NCI-H146 treated with DMSO at 0.1 percent for 48 hours (cell line): ENCODE measurements around the gene SLC22A23.

Source experiments
- DNase-seq: peaks from one replicate; lab custom pipeline; 2025; ENCODE audit not compliant: unreplicated experiment; lab: John Stamatoyannopoulos, UW

The SLC22A23 gene

GRCh38 chr6:3444276-3445088 is 12.4 kb downstream of the SLC22A23 start:
- DNase-seq = no peak

GRCh38 chr6:3443221-3443515 is 13.7 kb downstream of the SLC22A23 start:
- no peak for DNase-seq

- DNase-seq = no peak
Measured at GRCh38 chr6:3442431-3443220, 14.2 kb downstream of the SLC22A23 start.

- DNase-seq = no peak
Measured at GRCh38 chr6:3440911-3441310, 15.9 kb downstream of the SLC22A23 start.

GRCh38 chr6:3439961-3440360 is 16.9 kb downstream of the SLC22A23 start:
- DNase-seq = no peak

- peak; percentile 14 for DNase-seq
Measured at GRCh38 chr6:3438190-3439167, 18.4 kb downstream of the SLC22A23 start.

DNA sequence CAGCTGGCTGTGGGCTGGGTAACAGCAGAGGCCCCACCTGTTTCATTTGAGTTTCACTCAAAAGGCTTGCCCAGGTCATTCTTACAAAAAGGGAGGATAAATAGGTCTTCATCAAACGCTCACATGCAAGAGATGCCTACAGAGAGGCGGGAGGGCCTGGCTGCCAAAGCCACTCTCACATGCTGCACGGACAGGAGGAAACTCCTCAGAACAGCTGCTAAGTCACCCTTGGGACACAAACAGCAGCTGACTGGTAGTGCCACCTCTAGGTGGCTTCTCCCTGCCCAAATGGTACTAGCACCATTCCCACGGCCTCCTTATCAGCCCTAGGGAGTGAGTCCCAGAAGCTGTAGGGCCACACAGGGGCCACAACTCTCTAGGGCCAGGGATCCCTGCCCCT is 23.8 kb downstream of the SLC22A23 start:
- no peak for DNase-seq

DNA sequence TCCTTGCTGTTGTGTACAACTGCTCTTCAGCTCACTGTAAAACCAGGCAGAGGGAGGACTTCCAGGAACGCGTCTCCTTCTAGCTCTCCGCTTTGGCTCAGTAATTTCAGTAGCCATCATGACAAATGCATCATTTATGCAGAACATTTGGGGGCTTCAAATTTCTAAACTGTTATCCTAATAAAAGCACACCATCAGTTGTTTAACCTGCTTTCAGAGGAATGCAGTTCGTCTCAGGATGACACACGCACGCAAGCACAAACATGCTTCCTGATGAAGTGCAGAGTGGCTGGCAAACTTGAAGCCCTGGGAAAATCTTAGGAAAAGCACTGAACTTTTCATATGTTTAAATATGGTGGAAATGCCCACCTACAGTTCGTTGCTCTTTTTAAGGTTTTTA is 24.4 kb downstream of the SLC22A23 start:
- DNase-seq = no peak

- DNase-seq = no peak
Measured at GRCh38 chr6:3431994-3432393, 24.9 kb downstream of the SLC22A23 start.

- DNase-seq = no peak
Measured at GRCh38 chr6:3429211-3429610, 27.6 kb downstream of the SLC22A23 start.

DNA sequence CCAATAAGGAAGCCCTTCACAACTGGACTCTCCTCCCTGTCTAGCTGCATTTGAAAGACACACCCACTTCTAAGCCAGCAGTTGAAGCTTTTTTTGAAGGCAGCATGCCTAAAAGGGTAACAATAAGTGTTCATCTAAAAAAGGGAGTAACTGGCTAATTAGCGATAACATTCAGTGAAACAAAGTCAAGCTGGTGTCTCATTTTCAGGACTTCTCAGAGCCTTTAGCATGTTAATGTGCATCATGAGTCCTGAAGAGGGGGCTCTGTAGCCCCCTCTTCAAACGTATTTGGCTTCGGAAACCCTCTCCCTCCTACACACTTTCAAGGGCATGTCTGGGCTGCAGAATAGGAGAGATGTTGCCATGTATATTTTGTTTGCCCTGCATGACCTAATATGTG is 28.1 kb downstream of the SLC22A23 start:
- DNase-seq = no peak

DNA sequence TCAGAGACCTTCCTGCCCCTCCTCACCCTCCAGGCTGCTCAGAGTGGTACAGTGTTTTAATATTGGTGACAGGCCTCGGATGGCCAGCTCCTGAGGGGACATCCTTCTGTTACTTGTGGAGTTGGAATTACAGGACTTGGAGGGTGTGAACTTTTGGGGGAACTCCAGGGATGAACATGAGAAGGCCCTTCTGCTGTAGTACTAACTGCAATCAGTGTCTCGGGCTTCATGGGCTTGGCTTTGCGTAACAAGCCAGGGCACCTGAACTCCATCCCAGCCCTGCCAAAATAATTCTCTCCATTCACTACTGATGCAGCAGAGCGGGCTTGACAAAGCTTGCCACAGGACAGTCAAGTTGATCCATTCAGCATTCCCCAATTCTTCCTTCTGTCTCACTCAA is 28.6 kb downstream of the SLC22A23 start:
- DNase-seq = no peak

- no peak for DNase-seq
Measured at GRCh38 chr6:3427687-3428085, 29.2 kb downstream of the SLC22A23 start.

DNA sequence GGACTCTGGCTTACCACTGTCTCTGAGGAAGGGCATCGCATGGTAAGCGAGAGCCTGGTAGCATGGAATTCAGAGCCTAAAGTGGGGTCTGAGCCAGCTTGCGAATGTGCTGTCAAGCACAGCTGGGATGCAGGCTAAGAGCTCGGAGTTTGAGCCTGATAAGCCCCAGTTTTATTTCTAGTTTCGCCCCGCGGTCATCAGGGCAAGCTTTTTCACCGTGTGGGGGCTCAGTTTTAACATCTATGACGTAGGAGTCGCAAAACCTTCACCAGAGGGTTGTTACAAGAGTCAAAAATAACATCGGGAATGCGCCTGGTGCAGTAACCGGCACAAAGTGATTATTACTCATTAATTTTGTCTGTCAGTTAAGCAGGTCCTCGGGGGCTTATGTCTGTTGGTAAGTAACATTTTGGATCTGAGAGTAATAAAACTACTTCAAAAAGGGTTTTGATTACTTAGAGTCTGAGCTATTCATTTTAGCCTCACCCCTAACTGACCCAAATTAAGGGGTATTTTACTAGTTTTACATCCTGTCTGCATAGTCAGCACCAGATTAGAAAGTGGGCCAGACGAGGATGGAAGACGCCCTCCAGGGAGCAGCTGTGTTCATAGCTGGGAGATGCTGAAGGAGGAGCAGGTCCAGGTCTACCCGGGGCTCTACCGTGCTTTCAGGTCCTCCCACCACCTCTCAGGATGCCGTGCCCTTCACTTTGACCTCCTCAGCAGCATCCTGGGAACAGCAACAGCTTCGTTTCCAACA is 29.7 kb downstream of the SLC22A23 start:
- no peak for DNase-seq

DNA sequence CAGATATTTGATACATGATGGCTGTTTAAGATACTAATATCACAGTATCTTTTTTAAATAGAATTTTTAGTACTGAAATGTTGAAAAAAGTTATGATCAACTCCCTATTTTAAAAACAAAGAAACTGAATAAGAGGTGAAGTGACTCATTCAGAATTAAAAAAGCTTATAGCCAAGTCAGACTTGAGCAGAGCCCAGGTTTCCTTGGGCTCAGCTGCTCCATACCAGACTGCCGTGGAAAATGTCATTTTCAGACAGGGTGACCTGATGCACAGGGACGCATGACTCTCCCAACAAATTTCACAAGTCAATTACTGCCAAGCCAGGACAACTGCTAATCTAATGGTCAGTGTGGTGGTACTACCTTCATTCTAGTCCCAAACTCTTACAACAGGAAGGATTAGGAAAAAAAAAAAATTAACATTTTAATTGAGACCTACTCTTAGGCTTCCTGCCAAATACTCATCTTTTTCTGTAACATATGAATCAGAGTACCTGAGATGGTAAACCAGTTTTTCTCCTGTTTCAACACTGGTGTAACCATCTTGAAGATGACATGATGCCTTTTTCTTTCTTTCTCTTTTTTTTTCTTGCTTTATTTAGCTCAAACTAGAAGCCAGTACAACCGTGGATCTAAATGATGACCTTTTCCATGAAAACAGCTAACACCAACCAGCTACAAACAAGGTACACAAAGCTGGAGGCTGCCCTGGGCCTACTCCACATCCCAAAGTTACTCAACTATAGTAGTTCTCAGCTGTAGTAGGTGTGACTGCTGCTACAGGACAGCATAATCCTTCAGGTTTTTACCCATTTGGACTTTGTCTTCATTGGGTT is 30.5 kb downstream of the SLC22A23 start:
- no peak for DNase-seq

GRCh38 chr6:3425574-3425973 is 31.3 kb downstream of the SLC22A23 start:
- DNase-seq = no peak

- no peak for DNase-seq
Measured at GRCh38 chr6:3424185-3424927, 32.5 kb downstream of the SLC22A23 start.

DNA sequence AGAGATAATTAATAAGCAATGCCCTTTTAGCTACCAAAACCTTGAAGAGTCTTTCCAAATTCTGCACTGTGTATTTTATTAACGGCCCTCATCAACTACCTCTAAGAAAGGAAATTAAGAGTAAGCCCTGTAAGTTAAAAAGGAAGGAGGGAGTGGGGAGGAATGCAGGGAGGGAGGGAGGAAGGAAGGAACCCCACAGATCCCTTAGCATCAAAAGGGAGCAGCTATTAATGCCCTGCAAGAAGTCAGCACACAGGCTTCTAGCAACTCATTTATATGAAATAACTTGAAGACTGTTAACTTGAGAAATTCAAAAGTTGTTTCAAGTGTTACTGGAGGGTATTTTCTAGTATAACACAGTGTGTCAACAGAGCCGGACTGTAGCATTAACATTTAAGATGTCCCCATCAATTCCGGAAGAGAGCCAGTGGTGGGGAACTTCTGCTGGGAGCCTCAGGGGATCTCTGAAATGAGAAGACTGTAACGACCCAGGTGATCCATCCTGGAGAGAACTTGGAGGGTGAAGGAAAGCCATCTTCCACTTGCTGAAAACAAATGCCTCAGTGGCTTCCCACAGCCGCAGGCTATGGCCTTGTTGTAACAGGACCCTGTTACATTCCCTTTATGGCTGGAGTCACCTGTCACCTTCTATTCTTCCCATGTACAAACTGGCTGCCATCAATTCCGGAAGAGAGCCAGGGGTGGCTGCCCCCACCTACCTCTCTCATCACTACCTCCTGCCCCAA is 33.2 kb downstream of the SLC22A23 start:
- no peak for DNase-seq
